ENCODE results near the gene CACNG4.
"Not testable (repeated sequence)": the region's sequence is repeated elsewhere in the genome, so short reads cannot be mapped to it uniquely, and the experiment has no call there.

CACNG4 gene

DNA sequence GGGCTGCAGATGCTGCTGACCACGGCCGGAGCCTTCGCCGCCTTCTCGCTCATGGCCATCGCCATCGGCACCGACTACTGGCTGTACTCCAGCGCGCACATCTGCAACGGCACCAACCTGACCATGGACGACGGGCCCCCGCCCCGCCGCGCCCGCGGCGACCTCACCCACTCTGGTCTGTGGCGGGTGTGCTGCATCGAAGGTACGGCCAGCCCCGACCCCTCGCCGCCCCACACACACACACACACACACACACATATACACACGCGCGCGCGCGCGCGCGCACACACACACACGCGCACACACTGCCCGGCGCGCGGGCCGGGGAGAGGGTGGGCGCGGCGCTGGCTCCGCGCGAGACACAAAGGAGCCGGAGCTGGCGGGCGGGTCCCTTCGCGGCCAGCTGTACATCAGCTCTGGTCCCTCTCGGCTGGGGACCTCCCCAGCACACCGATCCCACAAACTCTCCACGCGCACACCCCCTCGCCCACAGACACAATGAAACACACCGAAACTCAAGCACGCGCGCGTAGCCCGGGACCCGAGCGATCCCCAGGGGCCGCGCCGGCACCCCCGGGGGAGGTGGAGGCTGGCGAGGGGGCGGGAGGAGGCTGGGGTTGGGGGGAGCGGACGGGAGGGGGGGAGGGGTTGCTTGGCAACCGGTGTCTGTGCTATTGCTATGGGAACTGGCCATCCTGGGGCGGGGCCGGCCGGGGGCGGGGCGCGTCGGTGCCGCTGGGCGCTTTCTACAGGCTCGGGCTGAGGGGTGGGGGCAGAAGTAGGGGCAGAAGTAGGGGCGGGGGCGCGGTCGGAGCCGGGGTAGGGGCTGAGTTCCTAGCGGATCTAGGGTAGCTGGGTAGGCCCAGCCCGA is 658 bp downstream of the CACNG4 start:
- Mint-ChIP-seq H3K36me3 (peaks cover 2% of the 10 kb centered on the region), H3K27ac (no peak overlapping the region), H3K4me1 (peaks cover 3% of the 10 kb centered on the region), H3K4me3 (peak overlapping the region; percentile 6), H3K9me3 (peaks cover 2% of the 10 kb centered on the region), H3K27me3 (peaks cover 29% of the 10 kb centered on the region)
- no peak for DNase-seq (ENCODE audit: low spot score in 2 of 2)
- ATAC-seq (ENCODE audit: low read depth), result no peak

DNA sequence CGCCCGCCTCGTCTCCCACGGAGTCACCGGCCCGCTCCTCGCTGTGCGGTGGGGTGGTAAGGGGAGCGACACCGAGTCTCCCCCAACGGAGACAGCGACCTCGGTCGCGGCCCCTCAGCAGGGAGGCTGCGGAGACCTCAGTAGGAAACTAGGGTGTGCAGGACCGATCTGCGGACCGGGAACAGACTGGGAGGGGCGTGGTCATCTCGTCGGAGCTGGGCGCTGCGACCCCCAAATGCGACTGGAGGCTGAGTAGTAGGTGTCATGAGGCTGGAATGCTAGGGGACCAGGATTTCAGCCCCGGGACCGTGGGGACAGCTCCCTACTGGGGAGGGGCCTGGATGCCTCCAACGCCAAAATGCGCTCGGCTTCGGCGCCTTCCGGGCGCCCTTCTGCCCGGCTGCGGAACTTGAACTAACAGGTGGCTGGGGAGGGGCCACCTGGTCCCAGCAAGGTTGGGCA is 1.3 kb downstream of the CACNG4 start:
- Mint-ChIP-seq H3K9me3 (peaks cover 2% of the 10 kb centered on the region), H3K27me3 (peaks cover 29% of the 10 kb centered on the region), H3K4me3 (no peak overlapping the region), H3K36me3 (peaks cover 2% of the 10 kb centered on the region), H3K4me1 (peaks cover 3% of the 10 kb centered on the region), H3K27ac (no peak overlapping the region)
- DNase-seq (ENCODE audit: low spot score in 2 of 2) (no peak), ATAC-seq (ENCODE audit: low read depth) (no peak)

DNA sequence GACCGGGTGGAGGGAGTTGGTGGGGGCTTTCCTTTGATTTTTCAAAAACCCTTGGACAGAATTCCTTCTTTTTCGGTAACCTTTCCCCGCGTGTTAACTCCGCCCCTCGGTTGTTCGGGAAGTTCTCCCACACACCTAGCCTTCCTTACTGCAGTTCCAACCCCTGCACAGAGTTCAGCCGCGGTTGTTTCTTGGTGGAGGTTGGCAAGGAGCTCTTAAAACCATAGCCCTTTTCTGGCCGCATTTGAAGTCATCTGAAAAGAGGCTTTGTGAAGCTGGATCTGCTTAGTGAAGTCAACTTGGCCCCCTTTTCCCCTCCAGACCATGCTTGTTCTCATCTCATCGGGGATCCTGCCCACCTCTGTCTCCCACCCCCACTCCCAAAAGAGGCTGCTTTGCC is 1.8 kb downstream of the CACNG4 start:
- Mint-ChIP-seq H3K27me3 (peaks cover 29% of the 10 kb centered on the region), H3K4me1 (peaks cover 3% of the 10 kb centered on the region), H3K36me3 (peaks cover 2% of the 10 kb centered on the region), H3K4me3 (peak overlapping the region; percentile 37), H3K27ac (no peak overlapping the region), H3K9me3 (peaks cover 2% of the 10 kb centered on the region)
- DNase-seq (ENCODE audit: low spot score in 2 of 2) (no peak), ATAC-seq (ENCODE audit: low read depth) (no peak)

DNA sequence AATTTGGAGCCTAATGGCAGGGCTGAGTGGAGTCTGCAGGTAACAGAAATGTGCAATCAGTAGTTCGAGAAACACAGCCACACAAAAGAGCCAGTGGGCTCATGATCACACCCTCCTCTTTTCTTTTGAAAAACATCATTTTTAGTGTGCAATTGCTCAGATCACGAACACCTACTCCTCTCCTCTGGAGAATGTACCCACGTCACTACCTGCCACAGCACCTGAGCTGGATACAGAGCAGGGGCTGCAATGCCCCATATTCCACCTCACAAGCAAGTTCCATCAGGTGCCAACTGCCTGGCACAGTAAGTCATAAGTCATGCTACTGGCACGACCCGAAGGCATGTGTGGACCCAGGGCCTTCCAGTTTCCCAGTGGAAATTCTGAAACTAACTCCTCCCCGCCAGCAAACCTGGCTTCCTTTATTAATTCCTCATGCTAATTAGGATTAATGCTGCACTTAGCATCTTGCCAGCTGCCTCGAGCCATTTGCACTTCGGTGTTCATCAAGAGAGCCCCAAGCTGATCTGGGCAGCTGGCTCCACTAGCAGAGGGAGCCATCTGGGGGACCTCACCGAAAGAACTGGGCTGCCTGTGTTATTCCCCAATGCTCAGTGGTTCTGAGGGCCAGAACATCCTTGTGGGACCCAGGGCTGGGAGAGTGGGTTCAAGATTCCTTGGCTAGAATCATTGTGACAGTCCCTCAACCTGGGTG is 2.4 kb downstream of the CACNG4 start:
- no peak for DNase-seq (ENCODE audit: low spot score in 2 of 2)
- Mint-ChIP-seq H3K27me3 (peaks cover 35% of the 10 kb centered on the region), H3K9me3 (peaks cover 2% of the 10 kb centered on the region), H3K4me1 (peaks cover 3% of the 10 kb centered on the region), H3K4me3 (peak overlapping the region; percentile 37), H3K36me3 (peaks cover 2% of the 10 kb centered on the region), H3K27ac (no peak overlapping the region)
- ATAC-seq (ENCODE audit: low read depth), result no peak

DNA sequence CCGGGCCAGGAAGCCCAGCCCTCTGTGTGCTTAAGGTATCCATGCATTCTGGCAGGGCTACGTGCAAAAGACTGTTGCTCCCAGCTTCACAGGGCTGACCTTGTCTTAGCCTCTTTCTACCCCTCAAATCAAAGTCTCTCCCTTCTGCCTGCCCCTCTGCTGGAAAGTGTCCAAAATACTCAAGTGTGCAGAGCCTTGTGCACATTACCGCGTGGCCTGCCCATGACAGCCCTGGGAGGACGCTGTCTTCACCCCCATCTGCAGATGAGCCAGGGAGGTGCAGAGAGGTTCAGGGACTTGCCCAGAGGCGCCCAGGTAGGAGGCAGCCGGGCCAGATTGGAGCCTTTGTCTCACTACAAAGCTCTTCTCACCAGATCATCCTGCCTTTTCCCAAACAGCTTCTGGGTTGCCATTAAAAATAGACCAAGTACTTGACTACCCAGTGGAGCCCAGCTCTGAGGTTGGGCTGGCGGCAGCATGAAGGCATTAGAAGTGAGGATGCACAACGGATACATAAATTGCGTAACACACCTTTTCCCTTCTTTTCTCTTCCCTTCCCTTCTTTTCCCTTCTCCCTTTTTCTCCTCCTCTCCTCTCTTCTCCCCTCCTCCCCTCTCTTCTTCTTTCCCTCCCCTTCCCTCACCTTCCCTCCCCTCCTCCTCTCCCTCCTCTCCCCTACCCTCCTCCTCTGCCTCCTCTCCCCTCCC is 3.5 kb downstream of the CACNG4 start:
- peaks cover 2% of the 10 kb centered on the region for H3K36me3 Mint-ChIP-seq
- H3K27me3 Mint-ChIP-seq, result peaks cover 31% of the 10 kb centered on the region
- no peak overlapping the region for H3K27ac Mint-ChIP-seq
- ATAC-seq (ENCODE audit: low read depth) (no peak), DNase-seq (ENCODE audit: low spot score in 2 of 2) (no peak)
- H3K9me3 Mint-ChIP-seq, result peaks cover 2% of the 10 kb centered on the region
- H3K4me3 Mint-ChIP-seq, result no peak overlapping the region
- H3K4me1 Mint-ChIP-seq, result peaks cover 3% of the 10 kb centered on the region

GRCh38 chr17:66968916-66969315 is 4.4 kb downstream of the CACNG4 start:
- H3K27ac Mint-ChIP-seq, result no peak overlapping the region
- no peak for ATAC-seq (ENCODE audit: low read depth)
- H3K36me3 Mint-ChIP-seq, result peaks cover 2% of the 10 kb centered on the region
- H3K9me3 Mint-ChIP-seq, result peaks cover 2% of the 10 kb centered on the region
- H3K4me1 Mint-ChIP-seq, result peaks cover 3% of the 10 kb centered on the region
- DNase-seq (ENCODE audit: low spot score in 2 of 2), result no peak
- peaks cover 26% of the 10 kb centered on the region for H3K27me3 Mint-ChIP-seq
- H3K4me3 Mint-ChIP-seq, result no peak overlapping the region

DNA sequence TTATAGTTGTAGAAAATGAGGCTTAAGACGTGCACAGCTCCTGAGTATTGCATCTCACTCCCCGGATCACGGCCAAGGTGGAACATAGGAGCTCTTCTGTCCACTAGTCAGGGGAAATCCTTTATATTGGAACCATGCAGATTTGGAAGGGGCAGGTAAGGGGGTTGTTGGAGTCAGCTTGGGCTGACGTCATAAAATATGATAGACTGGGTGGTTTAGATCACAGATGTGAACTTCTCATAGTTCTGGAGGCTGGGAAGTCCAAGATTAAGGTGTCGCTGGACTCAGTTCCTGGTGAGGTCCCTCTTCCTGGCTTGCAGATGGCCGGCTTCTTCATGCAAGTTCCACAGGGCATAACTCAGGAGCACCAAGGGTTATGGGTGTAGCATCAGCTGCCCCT is 5.6 kb downstream of the CACNG4 start:
- Mint-ChIP-seq H3K4me1 (no peaks in the 10 kb centered on the region), H3K4me3 (no peak overlapping the region), H3K27ac (no peak overlapping the region), H3K27me3 (peaks cover 23% of the 10 kb centered on the region), H3K36me3 (peaks cover 2% of the 10 kb centered on the region), H3K9me3 (peaks cover 2% of the 10 kb centered on the region)
- DNase-seq (ENCODE audit: low spot score in 2 of 2) (no peak), ATAC-seq (ENCODE audit: low read depth) (no peak)

- DNase-seq (ENCODE audit: low spot score in 2 of 2) (no peak), ATAC-seq (ENCODE audit: low read depth) (no peak)
- Mint-ChIP-seq H3K27me3 (peaks cover 23% of the 10 kb centered on the region), H3K27ac (no peak overlapping the region), H3K36me3 (peaks cover 2% of the 10 kb centered on the region), H3K9me3 (peaks cover 2% of the 10 kb centered on the region), H3K4me1 (no peaks in the 10 kb centered on the region), H3K4me3 (no peak overlapping the region)
Observed at GRCh38 chr17:66970797-66971196, 6.3 kb downstream of the CACNG4 start.

GRCh38 chr17:66971264-66971663 is 6.8 kb downstream of the CACNG4 start:
- H3K36me3 Mint-ChIP-seq, result peaks cover 2% of the 10 kb centered on the region
- no peaks in the 10 kb centered on the region for H3K4me1 Mint-ChIP-seq
- peaks cover 22% of the 10 kb centered on the region for H3K27me3 Mint-ChIP-seq

GRCh38 chr17:66971730-66972441 is 7.4 kb downstream of the CACNG4 start:
- H3K9me3 Mint-ChIP-seq, result peaks cover 4% of the 10 kb centered on the region
- peaks cover 22% of the 10 kb centered on the region for H3K27me3 Mint-ChIP-seq
- H3K36me3 Mint-ChIP-seq, result peaks cover 2% of the 10 kb centered on the region
- DNase-seq (ENCODE audit: low spot score in 2 of 2) (no peak), ATAC-seq (ENCODE audit: low read depth) (no peak)
- H3K4me1 Mint-ChIP-seq, result no peaks in the 10 kb centered on the region
- no peak overlapping the region for H3K27ac Mint-ChIP-seq
- no peak overlapping the region for H3K4me3 Mint-ChIP-seq

More at GRCh38 chr17:66971264-66971663, 6.8 kb downstream of the CACNG4 start:
- H3K4me3 Mint-ChIP-seq, result no peak overlapping the region
- ATAC-seq (ENCODE audit: low read depth), result no peak
- H3K27ac Mint-ChIP-seq, result no peak overlapping the region
- peaks cover 2% of the 10 kb centered on the region for H3K9me3 Mint-ChIP-seq
- DNase-seq (ENCODE audit: low spot score in 2 of 2), result no peak

DNA sequence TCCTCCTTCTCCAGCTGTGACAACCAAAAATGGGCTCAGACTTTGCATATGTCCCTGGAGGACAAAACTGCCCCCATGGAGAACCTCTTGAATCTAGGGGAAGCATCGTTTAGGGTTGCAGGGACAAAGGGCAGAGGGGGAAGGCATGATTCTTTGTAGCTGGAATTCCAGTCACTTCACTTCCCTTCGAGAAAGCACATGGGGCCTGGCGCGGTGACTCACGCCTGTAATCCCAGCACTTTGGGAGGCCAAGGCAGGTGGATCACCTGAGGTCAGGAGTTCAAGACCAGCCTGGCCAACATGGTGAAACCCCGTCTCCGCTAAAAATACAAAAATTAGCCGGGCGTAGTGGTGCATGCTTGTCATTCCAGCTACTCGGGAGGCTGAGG is 7.9 kb downstream of the CACNG4 start:
- H3K36me3 Mint-ChIP-seq; H3K9me3 Mint-ChIP-seq; H3K27ac Mint-ChIP-seq; H3K4me1 Mint-ChIP-seq; ATAC-seq (ENCODE audit: low read depth); H3K4me3 Mint-ChIP-seq; DNase-seq (ENCODE audit: low spot score in 2 of 2): not testable (repeated sequence)
- peaks cover 22% of the 10 kb centered on the region for H3K27me3 Mint-ChIP-seq

DNA sequence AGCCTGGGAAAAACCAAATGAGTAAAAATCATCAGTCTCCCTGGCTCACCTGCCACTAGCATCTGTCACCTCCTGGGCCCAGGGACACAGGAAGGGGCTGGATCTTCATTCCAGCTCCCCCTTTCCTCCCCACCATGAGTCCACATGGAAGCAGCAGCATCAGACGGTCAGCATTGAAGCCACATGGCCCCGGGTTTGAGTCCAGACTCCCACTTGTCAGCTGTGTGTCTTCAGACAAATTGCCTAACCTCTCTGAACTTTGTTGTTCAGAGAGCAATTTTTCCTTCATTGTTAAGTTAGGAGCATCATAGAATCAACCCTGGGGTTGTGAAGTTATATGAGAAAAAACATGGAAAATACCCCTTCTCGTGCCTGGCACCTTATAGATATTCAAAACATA is 10.7 kb downstream of the CACNG4 start:
- Mint-ChIP-seq H3K4me3 (no peak overlapping the region), H3K9me3 (peaks cover 1% of the 10 kb centered on the region), H3K27me3 (peaks cover 14% of the 10 kb centered on the region), H3K27ac (no peak overlapping the region), H3K36me3 (no peaks in the 10 kb centered on the region), H3K4me1 (no peaks in the 10 kb centered on the region)
- ATAC-seq (ENCODE audit: low read depth), result no peak
- no peak for DNase-seq (ENCODE audit: low spot score in 2 of 2)

DNA sequence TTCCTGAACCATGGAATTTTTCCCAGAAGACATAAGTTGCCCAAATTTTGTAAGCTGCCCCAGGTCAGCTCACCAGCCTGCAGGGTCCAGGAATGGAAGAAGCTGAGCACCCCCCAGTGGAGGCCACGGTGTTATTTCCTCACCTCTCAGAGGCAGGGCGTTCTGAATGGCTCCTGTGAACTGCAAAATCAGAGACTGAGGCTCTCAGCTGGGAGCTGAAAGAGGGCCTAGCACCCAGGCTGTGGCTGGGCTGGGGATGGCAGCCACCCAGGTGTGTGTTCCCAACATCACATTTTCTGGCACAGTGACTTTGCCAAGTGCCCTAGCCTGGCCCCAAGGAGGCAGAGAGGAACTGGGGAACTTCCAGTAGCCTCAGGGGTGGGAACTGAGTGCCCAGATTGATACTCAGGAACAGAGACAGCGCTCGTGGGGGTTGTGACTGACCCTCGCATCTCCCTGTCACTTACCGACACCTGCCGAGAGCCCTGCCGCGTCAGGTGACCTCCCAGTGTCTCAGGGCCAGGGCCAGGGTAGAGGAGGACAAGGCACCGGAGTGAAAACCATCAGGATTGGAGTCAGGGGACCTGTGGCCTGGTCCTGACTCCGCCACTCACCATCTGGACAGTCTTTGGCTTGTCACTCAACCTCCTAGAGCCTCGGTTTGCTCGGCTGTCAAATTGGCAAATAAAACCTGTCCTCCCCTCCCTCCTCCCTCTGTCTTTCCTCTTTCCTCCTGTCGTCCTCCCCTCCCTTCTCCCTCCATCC is 11.3 kb downstream of the CACNG4 start:
- ATAC-seq (ENCODE audit: low read depth), result no peak
- H3K4me3 Mint-ChIP-seq, result no peak overlapping the region

More for the DNA sequence above, 11.3 kb downstream of the CACNG4 start:
- no peaks in the 10 kb centered on the region for H3K4me1 Mint-ChIP-seq
- peaks cover 14% of the 10 kb centered on the region for H3K27me3 Mint-ChIP-seq
- DNase-seq (ENCODE audit: low spot score in 2 of 2), result no peak
- H3K36me3 Mint-ChIP-seq, result no peaks in the 10 kb centered on the region
- no peak overlapping the region for H3K27ac Mint-ChIP-seq
- peaks cover 1% of the 10 kb centered on the region for H3K9me3 Mint-ChIP-seq
